Left hindlimb (tissue), 1 donor: Measurements from ENCODE around the gene MLLT3.
A peak's percentile ranks its signal among the peaks of the same experiment; 100 is the strongest.

Experiments used
- DNase-seq: peaks from one replicate; pipeline ENCODE4 v3.0.0-alpha.2; 2018

The MLLT3 gene

DNA sequence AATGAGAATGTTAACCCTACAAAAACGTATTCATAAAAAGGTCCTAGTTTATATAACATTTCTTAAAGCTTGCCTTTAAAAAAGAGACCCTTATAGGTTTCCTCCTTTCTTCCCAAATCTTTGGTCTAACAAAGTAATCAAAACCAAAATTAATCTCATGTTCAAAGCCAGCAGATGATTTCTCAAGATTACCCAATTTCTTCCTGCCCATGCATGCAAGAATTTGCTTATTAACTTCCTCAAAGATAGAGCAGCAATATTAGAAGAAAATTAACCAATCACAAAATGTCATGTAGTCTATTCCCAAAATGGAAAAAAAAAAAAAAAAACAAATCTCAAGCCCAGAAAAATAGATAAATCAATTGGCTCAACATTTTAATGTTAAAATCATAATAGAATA, 114.9 kb downstream of the MLLT3 start:
- no peak for DNase-seq

DNA sequence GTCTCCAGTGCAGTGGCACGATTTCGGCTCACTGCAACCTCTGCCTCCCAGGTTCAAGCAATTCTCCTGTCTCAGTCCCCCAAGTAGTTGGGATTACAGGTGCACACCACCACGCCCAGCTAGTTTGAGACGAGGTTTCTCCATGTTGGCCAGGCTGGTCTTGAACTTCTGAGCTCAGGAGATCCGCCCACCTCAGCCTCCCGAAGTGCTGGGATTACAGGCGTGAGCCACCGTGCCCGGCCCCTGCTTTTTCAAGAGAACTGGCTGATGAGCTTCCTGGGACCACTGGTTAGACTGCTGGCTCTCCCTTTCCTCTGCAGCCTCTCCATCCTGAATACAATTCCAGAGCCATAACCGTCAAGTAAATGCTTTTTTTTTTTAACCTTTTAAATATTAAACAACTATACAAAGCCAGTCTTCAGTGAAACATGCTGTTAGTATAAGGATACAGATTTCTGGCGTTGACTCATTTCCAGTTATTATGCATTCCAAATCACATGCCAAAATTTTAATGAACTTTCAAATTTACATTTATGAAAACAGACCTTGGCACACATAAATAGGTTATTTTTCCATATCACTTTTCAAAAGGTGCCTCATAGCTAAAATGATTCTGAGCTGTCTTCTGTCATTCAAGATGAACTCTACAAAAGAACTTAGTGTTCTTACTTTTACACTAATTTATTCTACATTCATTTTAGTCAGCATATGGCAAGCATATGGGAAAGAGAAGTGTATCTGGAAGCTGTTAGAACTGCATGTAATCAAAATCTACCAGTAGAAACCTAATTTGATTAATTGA, 116.0 kb downstream of the MLLT3 start:
- DNase-seq: no peak

DNA sequence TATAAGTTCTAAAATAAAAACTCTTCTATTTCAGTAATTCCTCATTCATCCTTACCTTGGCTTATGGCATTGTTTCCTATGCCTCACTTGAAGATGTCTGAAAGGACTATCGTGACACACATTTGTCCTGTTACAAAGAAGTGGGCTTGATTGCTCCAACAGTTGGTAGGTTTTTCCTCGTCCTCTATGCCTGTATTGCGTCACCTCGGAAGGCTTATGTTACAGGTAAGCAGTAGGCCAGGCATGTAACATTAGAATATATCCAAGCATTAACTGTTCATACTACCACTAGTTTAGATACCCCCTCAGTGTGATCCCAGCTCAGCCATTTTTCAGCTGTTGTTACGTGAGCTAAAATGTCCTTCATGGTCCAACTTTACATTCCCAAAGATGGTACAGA, 116.7 kb downstream of the MLLT3 start:
- no peak for DNase-seq

DNA sequence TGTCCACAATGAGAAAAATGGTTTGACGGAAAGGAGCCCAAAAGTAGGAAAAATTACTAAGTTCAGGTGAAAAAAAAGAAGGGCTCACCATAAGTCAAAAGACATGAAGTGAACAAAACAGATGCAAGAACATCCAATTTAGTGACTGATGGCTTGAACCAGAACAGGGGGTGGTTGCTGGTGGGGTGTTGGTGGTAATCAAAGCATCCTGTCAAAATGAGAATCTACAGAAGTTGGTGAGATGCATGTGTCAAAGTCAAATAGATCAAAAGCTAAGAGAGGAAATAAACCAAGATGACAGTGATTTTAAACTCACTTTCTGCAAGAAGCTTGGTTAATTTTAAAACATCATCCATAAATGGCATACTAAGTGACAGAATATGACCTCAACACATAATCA, 117.4 kb downstream of the MLLT3 start:
- no peak for DNase-seq

DNA sequence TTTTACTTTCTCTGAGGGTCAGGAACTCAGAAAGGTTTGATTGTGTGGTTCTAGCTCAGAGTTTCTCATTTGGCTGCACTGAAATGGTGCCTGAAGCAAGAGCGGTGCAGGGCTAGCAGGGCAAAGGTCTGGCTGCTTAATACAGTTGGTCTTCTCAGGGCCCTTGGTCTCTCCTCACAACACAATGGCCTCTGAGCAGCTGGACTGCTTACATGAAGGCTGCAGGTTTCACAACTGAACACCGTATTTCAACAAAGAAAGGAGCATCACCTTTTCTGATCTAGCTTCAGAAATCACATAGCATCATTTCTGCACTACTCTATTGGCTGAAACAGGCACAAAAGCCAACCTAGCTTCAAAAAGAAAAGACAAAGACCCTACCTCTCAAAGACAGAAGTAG, 122.2 kb downstream of the MLLT3 start:
- no peak for DNase-seq

DNA sequence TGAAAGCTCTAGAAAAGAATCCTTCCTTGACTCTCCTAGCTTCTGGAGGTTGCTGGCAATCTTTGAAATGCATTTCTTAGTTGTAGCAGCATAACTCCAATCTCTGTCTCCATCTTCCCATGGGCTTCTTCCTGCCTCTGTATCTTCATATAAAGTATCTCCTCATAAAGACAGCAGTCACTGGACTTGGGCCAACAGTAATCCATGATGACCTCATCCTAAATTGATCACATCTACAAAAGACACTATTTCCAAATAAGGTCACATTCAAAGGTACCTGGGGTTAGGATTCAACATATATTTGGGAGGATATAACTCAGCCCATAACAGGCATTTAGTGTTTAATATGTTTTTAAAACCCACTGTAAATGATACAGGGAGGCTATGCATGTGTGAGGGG, 123.3 kb downstream of the MLLT3 start:
- DNase-seq: no peak

DNA sequence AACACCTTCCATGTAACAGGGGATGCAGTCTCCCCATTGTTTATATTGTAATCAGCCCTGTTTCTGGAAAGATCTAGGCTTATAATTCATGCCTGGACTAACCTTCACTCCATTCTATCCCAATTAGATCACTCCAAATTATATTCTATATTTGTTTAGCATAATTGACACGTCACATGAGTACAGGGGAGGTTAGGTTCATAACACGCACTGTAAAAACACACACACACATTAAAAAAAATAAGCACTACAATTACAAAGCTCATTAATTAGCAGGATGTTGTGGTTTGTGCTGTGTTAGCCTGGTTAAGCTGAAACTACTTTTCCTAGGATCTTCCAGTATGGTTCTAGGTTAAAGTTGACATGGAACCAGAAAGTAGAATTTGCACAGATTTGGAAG, 126.0 kb downstream of the MLLT3 start:
- DNase-seq: no peak

DNA sequence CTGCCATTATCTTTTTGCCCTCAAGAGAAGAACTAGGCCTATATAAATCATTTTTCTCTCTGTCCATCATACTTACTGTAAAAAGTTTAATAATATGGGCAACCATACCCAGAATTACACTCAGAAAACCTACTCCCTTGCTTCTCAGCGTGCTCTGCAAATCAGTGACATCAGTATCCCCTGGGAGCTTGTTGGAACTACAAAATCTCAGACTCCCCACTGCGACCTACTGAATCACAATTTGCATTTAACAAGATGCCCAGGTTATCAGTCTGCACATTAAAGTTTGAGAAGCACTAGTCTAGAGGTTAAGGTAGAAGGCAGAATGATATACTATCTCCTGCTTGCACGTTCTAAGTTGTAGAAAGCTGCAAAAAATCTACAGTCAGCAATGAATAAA, 127.2 kb downstream of the MLLT3 start:
- DNase-seq: no peak

DNA sequence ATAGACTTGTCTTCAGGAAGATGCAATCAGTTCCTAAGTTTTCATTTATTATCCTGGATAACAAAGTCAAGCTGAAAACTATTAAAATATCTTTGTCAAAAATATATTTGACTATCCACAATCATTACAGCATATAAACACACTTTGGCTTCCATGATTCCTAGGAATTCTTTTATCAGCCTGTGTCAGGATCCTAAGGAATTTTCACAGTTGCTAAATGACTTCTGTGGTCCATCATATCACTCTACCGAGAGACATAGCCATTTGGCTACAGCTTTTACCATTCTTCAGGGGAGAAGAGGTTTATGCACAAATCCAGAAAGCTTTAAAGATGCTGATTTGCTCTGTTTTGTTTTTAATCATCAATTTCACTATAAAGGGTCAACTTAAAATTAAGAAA, 128.3 kb downstream of the MLLT3 start:
- no peak for DNase-seq

DNA sequence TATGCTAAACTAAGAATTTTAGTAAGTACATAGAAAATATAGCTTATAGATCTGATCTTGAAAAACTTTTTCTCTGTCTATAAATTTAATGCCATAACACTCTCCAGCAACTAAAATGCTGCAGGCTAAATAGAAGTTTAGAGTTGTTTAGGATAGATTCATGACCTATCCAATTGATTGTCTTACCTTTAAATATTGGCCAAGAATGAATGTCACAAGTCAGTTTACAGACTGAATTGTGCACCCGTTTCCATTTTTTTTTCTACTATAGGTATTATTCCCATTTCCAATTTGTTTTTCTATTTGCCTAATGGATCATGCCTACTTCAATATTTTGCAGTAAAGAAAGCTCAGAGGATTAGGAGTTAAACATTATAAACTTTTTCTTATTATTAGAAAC, 129.5 kb downstream of the MLLT3 start:
- no peak for DNase-seq

DNA sequence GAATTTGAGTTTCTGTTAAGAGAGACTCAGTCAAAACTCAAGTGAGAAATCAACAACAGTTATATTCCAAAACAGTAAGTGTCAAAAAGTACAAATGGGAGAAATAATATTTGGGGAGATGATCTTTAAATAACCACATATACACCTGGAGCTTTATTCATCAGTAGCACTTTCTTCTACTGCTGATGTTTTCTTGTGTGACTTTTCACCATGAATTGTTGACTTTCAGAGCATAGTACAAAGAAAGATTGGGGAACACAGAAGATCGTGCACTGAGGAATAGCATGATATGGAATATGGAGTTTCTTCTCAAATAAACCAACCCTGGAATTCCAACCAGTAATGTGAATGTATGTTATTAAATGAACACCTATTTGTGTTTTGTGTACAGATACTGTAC, 130.7 kb downstream of the MLLT3 start:
- DNase-seq: no peak

DNA sequence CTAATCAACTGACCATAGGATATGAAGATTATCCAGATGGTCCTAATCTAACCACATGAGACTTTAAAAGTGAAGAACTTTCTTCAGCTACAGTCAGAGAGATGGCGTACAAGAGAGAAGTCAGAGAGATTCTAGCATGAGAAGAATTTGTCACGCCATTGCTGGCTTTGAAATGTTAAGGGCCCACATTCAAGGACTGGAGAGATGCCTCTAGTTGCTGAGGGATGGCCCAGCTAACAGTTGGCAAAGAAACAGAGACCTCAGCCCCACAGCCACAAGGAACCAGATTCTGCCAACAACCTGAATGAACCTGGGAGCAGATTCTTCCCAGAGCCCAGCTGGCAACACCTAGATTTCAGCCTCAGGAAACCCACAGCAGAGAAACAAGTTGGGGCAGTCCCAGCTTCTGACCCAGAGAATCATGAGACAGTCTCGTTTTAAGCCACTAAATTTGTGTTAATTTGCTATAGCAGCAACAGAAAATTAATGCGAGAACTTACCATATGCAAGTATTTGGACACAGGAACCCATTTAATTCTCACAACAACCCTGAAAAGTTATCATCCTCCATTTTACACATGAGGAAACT, 132.0 kb downstream of the MLLT3 start:
- no peak for DNase-seq

DNA sequence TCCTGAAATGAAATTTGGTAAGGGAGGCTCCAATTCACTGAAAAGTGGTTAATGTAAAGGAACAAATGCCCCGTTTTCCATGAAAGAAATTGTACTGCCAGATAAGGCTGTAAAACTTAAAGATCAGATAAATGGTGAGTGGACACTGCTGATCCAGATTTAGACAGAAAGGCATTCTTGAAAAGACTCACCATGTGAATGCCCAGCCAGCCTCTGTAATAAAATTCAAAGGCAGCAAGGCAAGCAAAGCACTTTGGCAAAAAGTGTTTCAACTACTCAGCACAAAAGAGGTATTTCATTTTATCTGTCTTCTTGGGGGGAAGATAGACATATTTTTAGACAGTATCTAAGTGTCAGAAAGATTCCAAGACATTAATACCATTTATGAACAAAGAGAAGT, 133.6 kb downstream of the MLLT3 start:
- DNase-seq: no peak

DNA sequence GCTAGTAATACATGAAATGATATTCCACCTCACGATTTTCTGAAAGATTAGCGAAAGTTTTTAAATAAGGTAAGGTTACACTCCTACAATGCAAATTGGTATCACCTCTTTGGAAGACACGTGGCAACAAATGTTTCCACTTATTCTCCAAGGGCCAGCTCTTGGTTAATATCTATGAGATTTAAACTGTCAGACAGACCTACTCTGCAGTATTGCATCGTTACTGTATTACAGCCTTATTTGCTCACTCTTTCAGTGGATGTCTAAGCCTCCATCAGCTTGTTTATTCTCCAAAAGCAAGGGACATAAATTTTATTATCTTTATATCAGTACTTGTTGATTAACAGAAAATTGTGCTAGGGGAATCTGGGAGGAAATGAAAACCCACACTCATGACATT, 135.7 kb downstream of the MLLT3 start:
- DNase-seq: no peak

DNA sequence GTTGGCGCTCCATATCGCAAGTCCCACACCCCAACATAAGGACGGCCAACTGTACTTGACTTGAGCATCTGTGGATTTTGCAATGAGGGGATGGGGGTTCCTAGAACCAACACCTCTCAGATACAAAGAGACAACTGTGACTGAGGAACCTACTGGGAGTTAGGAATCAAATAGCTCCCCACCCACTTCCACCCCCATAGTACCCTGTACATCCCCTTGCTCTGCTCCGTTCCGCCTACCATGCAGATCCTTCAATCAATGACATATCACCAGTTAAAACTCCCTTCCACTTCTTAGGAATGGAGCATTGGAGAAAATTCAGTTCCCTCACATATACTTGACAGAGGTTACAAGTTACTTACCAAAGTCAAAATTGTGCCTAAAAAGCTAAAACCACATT, 140.9 kb downstream of the MLLT3 start:
- DNase-seq: no peak

DNA sequence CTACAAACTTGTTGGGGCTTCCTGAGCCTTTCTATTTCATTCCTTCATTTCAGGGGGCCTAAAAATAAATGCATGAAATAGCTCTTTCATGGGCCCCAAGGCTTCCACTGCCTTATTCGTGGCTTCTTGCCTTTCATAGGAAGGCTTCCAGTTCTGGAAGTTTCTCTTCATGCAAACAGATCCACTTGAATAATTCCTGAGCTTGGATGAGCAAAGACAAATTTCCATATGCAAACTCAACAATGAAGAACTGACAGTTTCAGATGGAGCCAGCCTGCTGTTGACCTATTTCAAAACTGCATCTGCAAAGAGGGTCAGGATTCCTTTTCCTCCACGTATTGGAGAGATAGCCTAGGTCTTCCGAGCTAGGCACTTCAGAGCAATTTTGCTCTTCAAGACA, 142.1 kb downstream of the MLLT3 start:
- DNase-seq: no peak

DNA sequence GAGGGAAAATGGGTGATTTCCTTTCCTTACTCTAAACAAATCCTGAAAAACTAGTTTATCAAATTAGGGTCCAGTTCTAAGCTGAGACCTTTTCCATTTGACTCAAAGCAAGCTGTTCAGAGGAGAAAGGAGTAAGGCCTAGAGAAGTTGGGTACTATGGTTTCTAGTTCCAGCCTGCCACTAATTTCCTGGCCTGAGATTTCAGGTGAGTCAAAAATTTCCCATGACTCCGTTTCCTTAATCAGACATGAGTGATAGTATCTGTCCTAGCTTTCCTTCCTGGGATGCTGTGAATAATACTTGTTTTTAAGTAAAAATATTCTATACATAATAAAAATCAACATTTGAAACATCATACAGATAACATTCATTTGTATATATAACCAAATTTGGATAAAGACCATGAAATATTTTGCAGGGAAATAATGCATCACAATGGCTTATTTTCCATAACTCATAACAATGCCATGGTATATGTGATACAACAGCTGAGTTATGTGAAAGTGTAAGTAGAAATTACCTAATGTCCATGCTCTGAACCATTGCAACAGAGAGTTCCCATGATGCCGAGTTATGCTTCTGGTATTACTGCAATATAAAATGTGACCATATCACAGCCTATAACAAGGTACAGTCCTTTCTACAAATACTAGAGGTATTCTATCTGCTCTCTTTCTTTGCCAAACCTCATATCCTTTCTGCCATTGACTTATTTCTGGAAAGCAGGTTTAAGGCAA, 142.7 kb downstream of the MLLT3 start:
- no peak for DNase-seq

DNA sequence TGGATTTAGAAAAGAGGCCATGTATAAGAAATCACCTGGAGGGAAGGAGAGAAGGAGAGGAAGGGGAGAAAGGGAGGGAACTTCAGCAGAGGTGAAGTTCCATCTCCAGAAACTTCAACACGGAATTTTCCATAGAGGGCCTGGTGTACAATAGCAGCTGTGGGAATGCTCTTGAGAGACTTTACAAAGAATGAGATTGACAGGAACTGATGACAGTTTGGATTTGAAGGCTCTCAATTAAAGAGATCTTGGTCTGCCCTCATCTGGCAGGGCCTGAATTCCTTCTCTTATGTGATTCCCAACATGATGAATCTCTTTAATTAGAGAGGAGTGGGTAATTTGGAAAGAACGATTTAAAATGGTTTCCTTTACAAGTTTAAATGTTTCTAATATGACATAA, 143.5 kb downstream of the MLLT3 start:
- no peak for DNase-seq

DNA sequence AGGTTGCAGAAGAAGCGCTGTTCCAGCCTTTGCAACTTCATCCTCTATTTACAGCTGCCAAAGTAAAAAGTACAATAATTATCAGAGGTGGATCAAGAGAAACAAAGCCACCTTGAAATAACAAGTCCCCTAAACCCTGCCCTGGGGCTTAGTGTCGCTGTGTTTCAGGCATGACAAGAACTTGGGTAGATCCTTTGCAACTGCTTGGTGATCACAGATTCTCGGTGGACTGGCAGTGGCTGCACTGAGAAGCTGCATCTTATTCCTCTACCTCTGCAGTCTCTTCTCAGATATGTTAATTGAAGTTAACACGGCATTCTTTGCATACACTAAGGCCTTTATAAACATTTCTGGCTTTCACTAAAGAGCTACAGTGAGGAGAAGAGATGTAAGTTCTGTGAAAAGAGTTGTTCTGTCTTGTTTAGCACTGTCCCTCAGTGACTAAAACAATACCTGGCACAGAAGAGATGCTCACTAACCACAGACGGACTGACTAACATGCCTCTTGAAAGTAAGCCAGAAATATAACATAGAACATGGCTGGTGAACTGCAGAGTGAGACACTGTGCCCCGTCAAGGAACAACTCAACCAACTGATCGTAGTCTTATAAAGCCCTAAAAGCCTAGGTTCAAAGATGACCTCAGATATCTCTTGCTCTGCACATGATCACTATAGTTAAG, 144.2 kb downstream of the MLLT3 start:
- no peak for DNase-seq

DNA sequence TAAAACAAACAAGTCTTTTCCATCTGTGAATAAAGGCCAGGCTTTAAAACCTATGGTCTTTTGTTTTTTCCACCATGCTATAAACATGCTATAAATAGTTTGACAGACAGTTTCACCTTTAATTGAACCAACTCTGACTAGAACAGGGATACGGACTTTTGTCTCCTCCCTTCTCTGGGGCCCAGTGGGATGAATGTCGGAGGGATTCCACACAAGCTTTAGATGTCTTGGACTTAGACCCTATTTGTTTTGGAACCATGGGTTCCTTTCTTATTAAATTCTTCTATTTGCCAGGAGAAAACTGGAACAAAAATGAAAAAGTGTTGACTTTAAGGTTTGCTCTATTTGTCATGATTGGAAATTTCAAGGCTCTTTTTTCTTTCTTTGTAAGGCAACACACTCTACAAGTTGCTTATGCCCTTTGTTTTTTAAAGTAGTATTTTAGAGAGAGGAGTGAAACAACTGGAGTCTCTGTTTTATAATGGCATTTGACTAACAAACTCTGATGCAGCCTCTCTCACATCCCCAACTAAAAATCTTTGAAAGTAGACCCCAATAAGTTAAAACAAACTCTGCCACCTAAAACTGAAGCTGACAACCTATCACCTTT, 145.3 kb downstream of the MLLT3 start:
- peak; percentile 45 for DNase-seq

DNA sequence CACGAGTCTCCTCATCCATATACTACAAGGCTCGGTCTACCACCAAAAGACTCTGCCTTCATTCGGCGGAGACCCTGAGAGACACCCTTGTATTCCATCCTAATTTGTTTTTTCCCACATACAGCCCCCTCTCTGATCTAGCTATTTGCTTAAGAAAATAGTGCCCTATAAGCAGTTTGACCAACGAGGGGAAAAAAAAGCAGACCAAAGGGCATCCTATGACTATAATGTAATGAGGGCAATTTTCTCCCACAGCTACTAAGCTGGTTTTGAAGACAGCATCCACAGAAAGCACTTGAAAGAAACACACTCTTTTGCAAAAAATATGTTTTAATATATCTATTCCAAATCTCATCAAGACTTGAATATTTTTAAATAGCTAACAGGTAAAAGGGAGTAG, 147.8 kb downstream of the MLLT3 start:
- DNase-seq: no peak

DNA sequence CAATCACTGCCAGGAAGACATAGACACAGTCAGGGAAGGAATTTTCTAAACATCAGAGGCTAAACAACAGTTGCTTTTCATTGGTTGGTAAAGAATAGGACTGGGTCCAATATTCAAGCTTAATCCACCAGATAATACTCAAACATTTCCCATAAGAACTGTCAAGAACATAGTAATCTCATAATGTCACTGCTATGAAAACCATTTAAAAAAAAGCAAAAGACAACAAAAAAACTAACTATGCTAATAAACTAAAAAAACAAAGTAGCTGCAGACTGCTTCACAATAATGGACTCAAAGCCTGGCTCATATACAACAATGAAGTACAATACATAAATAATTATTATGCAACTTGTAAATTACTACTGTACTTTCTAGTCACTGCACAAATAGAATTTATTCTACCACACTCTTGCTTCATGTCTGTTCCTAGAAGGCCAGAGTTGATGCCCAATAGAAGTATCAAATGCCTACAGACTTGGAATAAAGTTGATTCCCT, 148.7 kb downstream of the MLLT3 start:
- DNase-seq: no peak
